ENCODE data around the gene SH3GL2. TPM values are rescaled to one million over a fixed set of nuclear protein-coding genes. Genes with fewer than 3 reads are reported as not detected.

The SH3GL2 gene
- total RNA-seq, 1 donor from 2014 or later = 0.51 TPM

DNA sequence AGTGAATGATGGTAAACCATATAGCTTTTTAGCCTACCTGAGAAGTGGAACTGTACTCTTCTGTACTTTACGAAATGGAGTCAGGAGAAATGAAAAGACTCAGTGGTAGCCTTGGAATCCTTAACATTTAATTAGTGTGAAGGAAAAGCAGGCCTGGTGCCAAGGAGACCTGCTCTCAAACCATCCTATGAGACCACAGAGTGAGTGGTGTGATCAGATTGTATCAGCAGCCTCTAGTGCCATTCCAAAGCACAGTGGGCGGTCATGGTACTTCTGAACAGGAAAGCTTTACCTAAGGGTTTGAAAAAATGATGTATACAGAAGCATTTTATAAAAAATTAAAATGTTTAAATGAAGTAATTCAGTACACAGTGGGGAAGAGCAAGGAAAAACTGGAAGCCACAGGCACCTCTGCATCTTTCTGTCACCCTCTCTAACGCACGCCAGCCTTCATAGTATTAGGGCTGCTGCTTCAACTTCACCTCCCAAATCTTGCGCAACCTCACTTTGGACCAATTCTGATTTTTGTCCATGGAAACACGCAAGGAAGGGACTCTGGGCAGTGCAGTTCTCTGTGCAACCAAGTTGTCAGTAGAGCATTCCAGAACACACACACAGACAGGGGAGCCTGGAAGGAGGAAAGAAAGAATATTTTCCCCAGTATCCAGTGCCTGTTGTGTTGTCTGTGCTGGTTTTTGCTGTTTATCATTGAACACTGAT, 203.7 kb downstream of the SH3GL2 start:
- no peak overlapping the region for H3K4me3 Mint-ChIP-seq

GRCh38 chr9:17783227-17783626, 204.4 kb downstream of the SH3GL2 start:
- TF ChIP-seq, protein P1, sequence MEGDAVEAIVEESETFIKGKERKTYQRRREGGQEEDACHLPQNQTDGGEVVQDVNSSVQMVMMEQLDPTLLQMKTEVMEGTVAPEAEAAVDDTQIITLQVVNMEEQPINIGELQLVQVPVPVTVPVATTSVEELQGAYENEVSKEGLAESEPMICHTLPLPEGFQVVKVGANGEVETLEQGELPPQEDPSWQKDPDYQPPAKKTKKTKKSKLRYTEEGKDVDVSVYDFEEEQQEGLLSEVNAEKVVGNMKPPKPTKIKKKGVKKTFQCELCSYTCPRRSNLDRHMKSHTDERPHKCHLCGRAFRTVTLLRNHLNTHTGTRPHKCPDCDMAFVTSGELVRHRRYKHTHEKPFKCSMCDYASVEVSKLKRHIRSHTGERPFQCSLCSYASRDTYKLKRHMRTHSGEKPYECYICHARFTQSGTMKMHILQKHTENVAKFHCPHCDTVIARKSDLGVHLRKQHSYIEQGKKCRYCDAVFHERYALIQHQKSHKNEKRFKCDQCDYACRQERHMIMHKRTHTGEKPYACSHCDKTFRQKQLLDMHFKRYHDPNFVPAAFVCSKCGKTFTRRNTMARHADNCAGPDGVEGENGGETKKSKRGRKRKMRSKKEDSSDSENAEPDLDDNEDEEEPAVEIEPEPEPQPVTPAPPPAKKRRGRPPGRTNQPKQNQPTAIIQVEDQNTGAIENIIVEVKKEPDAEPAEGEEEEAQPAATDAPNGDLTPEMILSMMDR (IDR thresholded peaks at IDR 0.05; ENCODE audit: unreplicated experiment) = no peak

More for the DNA sequence above, 203.7 kb downstream of the SH3GL2 start:
- peaks cover 28% of the 10 kb centered on the region for H3K27me3 Mint-ChIP-seq (ENCODE audit: low read depth)
- H3K4me1 Mint-ChIP-seq = no peaks in the 10 kb centered on the region
- no peaks in the 10 kb centered on the region for H3K36me3 Mint-ChIP-seq
- H3K9me3 Mint-ChIP-seq = peaks cover 5% of the 10 kb centered on the region
- TF ChIP-seq, protein P1 (IDR thresholded peaks at IDR 0.05; ENCODE audit: unreplicated experiment) = no peak
- H3K27ac Mint-ChIP-seq = no peak overlapping the region
- no peak for DNase-seq (ENCODE audit: low spot score in 2 of 2, unreplicated experiment in 2 of 2)

GRCh38 chr9:17789316-17789715, 210.4 kb downstream of the SH3GL2 start:
- Mint-ChIP-seq H3K9me3 (no peaks in the 10 kb centered on the region), H3K4me3 (no peak overlapping the region), H3K27ac (no peak overlapping the region), H3K4me1 (no peaks in the 10 kb centered on the region), H3K27me3 (ENCODE audit: low read depth) (peaks cover 38% of the 10 kb centered on the region), H3K36me3 (no peaks in the 10 kb centered on the region)
- DNase-seq (ENCODE audit: low spot score in 2 of 2, unreplicated experiment in 2 of 2) = no peak
- TF ChIP-seq, protein P1 (IDR thresholded peaks at IDR 0.05; ENCODE audit: unreplicated experiment) = no peak

More at GRCh38 chr9:17783227-17783626, 204.4 kb downstream of the SH3GL2 start:
- H3K27ac Mint-ChIP-seq = no peak overlapping the region
- H3K4me3 Mint-ChIP-seq = no peak overlapping the region
- H3K9me3 Mint-ChIP-seq = peaks cover 5% of the 10 kb centered on the region
- H3K4me1 Mint-ChIP-seq = no peaks in the 10 kb centered on the region
- no peaks in the 10 kb centered on the region for H3K36me3 Mint-ChIP-seq
- peaks cover 24% of the 10 kb centered on the region for H3K27me3 Mint-ChIP-seq (ENCODE audit: low read depth)
- DNase-seq (ENCODE audit: low spot score in 2 of 2, unreplicated experiment in 2 of 2) = no peak

- H3K36me3 Mint-ChIP-seq = no peaks in the 10 kb centered on the region
- peaks cover 37% of the 10 kb centered on the region for H3K27me3 Mint-ChIP-seq (ENCODE audit: low read depth)
- TF ChIP-seq, protein P1 (IDR thresholded peaks at IDR 0.05; ENCODE audit: unreplicated experiment) = peak; percentile 24
- H3K4me1 Mint-ChIP-seq = no peaks in the 10 kb centered on the region
- H3K9me3 Mint-ChIP-seq = no peaks in the 10 kb centered on the region
- no peak for DNase-seq (ENCODE audit: low spot score in 2 of 2, unreplicated experiment in 2 of 2)
- H3K27ac Mint-ChIP-seq = no peak overlapping the region
- no peak overlapping the region for H3K4me3 Mint-ChIP-seq
Observed at GRCh38 chr9:17793713-17794622, 215.1 kb downstream of the SH3GL2 start.

DNA sequence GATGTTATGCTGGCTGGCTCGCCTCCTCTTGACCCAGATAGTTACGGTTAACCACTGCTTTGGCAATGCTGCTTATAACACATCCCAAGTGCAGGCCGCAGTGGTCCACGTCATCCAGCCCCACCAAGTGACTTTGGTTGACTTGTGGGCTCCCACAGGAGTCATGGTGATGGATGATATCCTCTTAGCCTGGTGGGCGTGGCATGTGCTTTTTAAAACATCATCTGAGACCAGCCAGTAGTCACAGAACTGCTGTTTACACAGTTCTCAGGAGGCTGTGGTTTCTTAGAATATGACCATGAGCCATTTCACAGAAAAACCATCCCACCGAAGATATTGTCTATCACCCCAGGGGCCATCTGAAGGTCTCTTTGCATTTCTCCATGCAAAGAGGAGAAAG, 216.9 kb downstream of the SH3GL2 start:
- DNase-seq (ENCODE audit: low spot score in 2 of 2, unreplicated experiment in 2 of 2) = no peak
- TF ChIP-seq, protein P1 (IDR thresholded peaks at IDR 0.05; ENCODE audit: unreplicated experiment) = no peak
- H3K9me3 Mint-ChIP-seq = no peaks in the 10 kb centered on the region
- H3K4me3 Mint-ChIP-seq = no peak overlapping the region
- peaks cover 39% of the 10 kb centered on the region for H3K27me3 Mint-ChIP-seq (ENCODE audit: low read depth)
- H3K36me3 Mint-ChIP-seq = no peaks in the 10 kb centered on the region
- peaks cover 6% of the 10 kb centered on the region for H3K4me1 Mint-ChIP-seq
- H3K27ac Mint-ChIP-seq = no peak overlapping the region

Measured in mesothelial cell of epicardium (in vitro differentiated cells).